Body of pancreas (tissue), 4 donors: ENCODE results near the gene CCDC127.

ENCODE experiments used
- CTCF ChIP-seq, 7 experiments: fragments of 450-650 bp in 4 of 7; fragments of 200-600 bp in 3 of 7; sonication (generic) in 3 of 7; IDR thresholded peaks; one replicate each; pipeline ENCODE4 v1.5.1; 2016 to 2019; ENCODE audit warnings: antibody characterized with exemption in 7 of 7
- POLR2A ChIP-seq, 3 donors: fragments of 450-650 bp; IDR thresholded peaks; one replicate each; pipeline ENCODE4 v1.6.1; 2016; ENCODE audit warnings: antibody characterized with exemption in 3 of 3, mild to moderate bottlenecking in 2 of 3

- TF ChIP-seq POLR2A (IDR thresholded peaks at IDR 0.05) (no peak), CTCF (IDR thresholded peaks at IDR 0.05) (no peak)
Measured at GRCh38 chr5:189976-190365, 28.0 kb downstream of the CCDC127 start.
